ENCODE data around the gene MED15. TPM values are rescaled to one million over a fixed set of nuclear protein-coding genes. Genes with fewer than 3 reads are reported as not detected.
"Not testable (repeated sequence)": the region's sequence is repeated elsewhere in the genome, so short reads cannot be mapped to it uniquely, and the experiment has no call there.

The MED15 gene
- total RNA-seq, 6 donors from 2014 or later: 64.2 to 170 (median 123) TPM

GRCh38 chr22:20536590-20537324 is 29.3 kb downstream of the MED15 start:
- TF ChIP-seq POLR2AphosphoS5 (IDR thresholded peaks at IDR 0.05): no peak
- no peak for TF ChIP-seq POLR2A (IDR thresholded peaks at IDR 0.05)
- TF ChIP-seq, protein P1, sequence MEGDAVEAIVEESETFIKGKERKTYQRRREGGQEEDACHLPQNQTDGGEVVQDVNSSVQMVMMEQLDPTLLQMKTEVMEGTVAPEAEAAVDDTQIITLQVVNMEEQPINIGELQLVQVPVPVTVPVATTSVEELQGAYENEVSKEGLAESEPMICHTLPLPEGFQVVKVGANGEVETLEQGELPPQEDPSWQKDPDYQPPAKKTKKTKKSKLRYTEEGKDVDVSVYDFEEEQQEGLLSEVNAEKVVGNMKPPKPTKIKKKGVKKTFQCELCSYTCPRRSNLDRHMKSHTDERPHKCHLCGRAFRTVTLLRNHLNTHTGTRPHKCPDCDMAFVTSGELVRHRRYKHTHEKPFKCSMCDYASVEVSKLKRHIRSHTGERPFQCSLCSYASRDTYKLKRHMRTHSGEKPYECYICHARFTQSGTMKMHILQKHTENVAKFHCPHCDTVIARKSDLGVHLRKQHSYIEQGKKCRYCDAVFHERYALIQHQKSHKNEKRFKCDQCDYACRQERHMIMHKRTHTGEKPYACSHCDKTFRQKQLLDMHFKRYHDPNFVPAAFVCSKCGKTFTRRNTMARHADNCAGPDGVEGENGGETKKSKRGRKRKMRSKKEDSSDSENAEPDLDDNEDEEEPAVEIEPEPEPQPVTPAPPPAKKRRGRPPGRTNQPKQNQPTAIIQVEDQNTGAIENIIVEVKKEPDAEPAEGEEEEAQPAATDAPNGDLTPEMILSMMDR (IDR thresholded peaks at IDR 0.05): no peak
- no peak for TF ChIP-seq EP300 (IDR thresholded peaks at IDR 0.05)
- WGBS, 2 donors: 83 to 85% methylated on average over 11 to 12 of the region's 12 CpGs
- Histone ChIP-seq H3K27ac (no peak overlapping the region), H3K27me3 (no peaks in the 10 kb centered on the region), H3K9me3 (no peaks in the 10 kb centered on the region), H3K4me3 (no peak overlapping the region), H3K36me3 (peaks cover 7 to 45% (median 22%) of the 10 kb centered on the region in 4 donors), H3K4me1 (peaks cover 21 to 37% (median 26%) of the 10 kb centered on the region in 4 donors)
- DNase-seq (no peak), ATAC-seq (ENCODE audit: low FRiP score in 2 of 2) (no peak)

DNA sequence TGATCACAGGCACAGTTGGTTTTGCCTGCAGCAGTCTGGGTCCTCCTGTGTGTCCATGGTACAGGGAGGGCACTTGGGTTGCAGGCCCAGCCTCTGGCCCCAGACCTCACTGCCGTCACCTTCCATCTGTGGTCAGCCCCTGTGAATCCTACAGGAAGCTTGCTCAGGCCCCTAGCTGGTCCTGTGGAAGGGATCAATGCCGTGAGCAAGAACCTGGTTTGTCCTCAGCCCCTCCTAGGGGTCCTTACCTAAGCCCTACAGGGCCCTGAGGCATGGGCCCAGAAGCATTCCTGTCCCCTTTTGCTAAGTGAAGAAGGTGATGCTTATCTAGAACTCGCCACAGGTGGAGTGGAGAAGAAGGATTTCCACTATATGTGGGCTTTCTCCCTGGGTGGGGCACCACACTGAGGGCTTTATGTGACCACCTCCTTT is 29.9 kb downstream of the MED15 start:
- Histone ChIP-seq H3K4me1 (peaks cover 16 to 31% (median 20%) of the 10 kb centered on the region in 4 donors), H3K9me3 (no peaks in the 10 kb centered on the region), H3K27me3 (no peaks in the 10 kb centered on the region), H3K36me3 (peaks cover 7 to 51% (median 22%) of the 10 kb centered on the region in 4 donors), H3K4me3 (no peak overlapping the region), H3K27ac (no peak overlapping the region)
- DNase-seq (no peak), ATAC-seq (ENCODE audit: low FRiP score in 2 of 2) (no peak)
- TF ChIP-seq EP300 (IDR thresholded peaks at IDR 0.05): no peak
- no peak for TF ChIP-seq POLR2AphosphoS5 (IDR thresholded peaks at IDR 0.05)
- TF ChIP-seq POLR2A (IDR thresholded peaks at IDR 0.05): no peak
- TF ChIP-seq, protein P1 (IDR thresholded peaks at IDR 0.05): no peak
- WGBS, 2 donors: 96 to 100% methylated on average over 1 to 3 of the region's 3 CpGs

DNA sequence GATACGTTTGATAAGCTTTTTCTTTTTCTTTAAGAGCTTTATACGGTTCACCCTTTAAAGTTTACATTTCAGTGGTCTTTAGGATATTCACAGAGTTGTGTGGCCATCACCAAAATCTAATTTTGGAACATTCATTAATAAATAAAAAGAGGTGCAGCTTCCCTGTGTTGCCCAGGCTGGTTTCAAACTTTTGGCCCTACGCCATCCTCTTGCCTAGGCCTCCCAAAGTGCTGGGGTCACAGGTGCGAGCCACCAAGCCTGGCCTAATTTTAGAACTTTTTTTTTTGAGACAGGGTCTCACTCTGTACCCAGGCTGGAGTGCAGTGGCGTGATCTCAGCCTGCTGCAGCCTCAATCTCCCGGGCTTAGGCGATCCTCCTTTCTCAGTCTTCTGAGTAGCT is 30.6 kb downstream of the MED15 start:
- no peaks in the 10 kb centered on the region for H3K27me3 ChIP-seq
- H3K36me3 ChIP-seq: peaks cover 7 to 54% (median 22%) of the 10 kb centered on the region in 4 donors
- DNase-seq: no peak
- no peak for TF ChIP-seq POLR2A (IDR thresholded peaks at IDR 0.05)
- TF ChIP-seq, protein P1 (IDR thresholded peaks at IDR 0.05): no peak
- no peak for TF ChIP-seq EP300 (IDR thresholded peaks at IDR 0.05)
- H3K4me1 ChIP-seq: peaks cover 9 to 25% (median 14%) of the 10 kb centered on the region in 4 donors
- H3K9me3 ChIP-seq: no peaks in the 10 kb centered on the region
- 93 to 95% methylated on average over 7 of the region's 7 CpGs for WGBS, 2 donors
- H3K27ac ChIP-seq: no peak overlapping the region
- no peak for ATAC-seq (ENCODE audit: low FRiP score in 2 of 2)
- no peak overlapping the region for H3K4me3 ChIP-seq

- not testable (repeated sequence) for H3K9me3 ChIP-seq; H3K4me3 ChIP-seq; DNase-seq; ATAC-seq (ENCODE audit: low FRiP score in 2 of 2); H3K27me3 ChIP-seq; H3K27ac ChIP-seq
- 99% methylated on average over 8 of the region's 8 CpGs for WGBS, 2 donors
- Histone ChIP-seq H3K36me3 (peaks cover 7 to 55% (median 22%) of the 10 kb centered on the region in 4 donors), H3K4me1 (peaks cover 2 to 17% (median 8%) of the 10 kb centered on the region in 4 donors)
Observed at GRCh38 chr22:20538875-20539274, 31.5 kb downstream of the MED15 start.

- H3K4me3 ChIP-seq: no peak overlapping the region
- no peak overlapping the region for H3K27ac ChIP-seq
- no peaks in the 10 kb centered on the region for H3K27me3 ChIP-seq
- no peak for DNase-seq
- H3K36me3 ChIP-seq: peaks cover 7 to 63% (median 25%) of the 10 kb centered on the region in 4 donors
- 94 to 96% methylated on average over 3 of the region's 3 CpGs for WGBS, 2 donors
- ATAC-seq (ENCODE audit: low FRiP score in 2 of 2): no peak
- H3K9me3 ChIP-seq: no peaks in the 10 kb centered on the region
- TF ChIP-seq POLR2A (IDR thresholded peaks at IDR 0.05): no peak
- TF ChIP-seq EP300 (IDR thresholded peaks at IDR 0.05): no peak
- peaks cover 0 to 17% (median 5%) of the 10 kb centered on the region in 4 donors for H3K4me1 ChIP-seq
Observed at GRCh38 chr22:20542055-20542454, 34.6 kb downstream of the MED15 start.

- Histone ChIP-seq H3K4me1 (peaks cover 0 to 16% (median 5%) of the 10 kb centered on the region in 4 donors), H3K36me3 (peaks cover under 1 to 56% (median 18%) of the 10 kb centered on the region in 4 donors), H3K4me3 (no peak overlapping the region), H3K27ac (no peak overlapping the region), H3K9me3 (no peaks in the 10 kb centered on the region), H3K27me3 (no peaks in the 10 kb centered on the region)
- DNase-seq (no peak), ATAC-seq (ENCODE audit: low FRiP score in 2 of 2) (no peak)
- TF ChIP-seq POLR2AphosphoS5 (IDR thresholded peaks at IDR 0.05): no peak
- TF ChIP-seq EP300 (IDR thresholded peaks at IDR 0.05): no peak
- TF ChIP-seq, protein P1 (IDR thresholded peaks at IDR 0.05): no peak
- TF ChIP-seq POLR2A (IDR thresholded peaks at IDR 0.05): no peak
Observed at GRCh38 chr22:20542736-20543135, 35.3 kb downstream of the MED15 start.

- H3K27ac ChIP-seq; H3K9me3 ChIP-seq; H3K27me3 ChIP-seq; DNase-seq; H3K4me3 ChIP-seq; ATAC-seq (ENCODE audit: low FRiP score in 2 of 2): not testable (repeated sequence)
- Histone ChIP-seq H3K36me3 (peaks cover 0 to 34% (median 6%) of the 10 kb centered on the region in 4 donors), H3K4me1 (peaks cover 17 to 30% (median 25%) of the 10 kb centered on the region in 4 donors)
- 83 to 95% methylated on average over 3 of the region's 3 CpGs for WGBS, 2 donors
Observed at GRCh38 chr22:20545318-20545634, 37.9 kb downstream of the MED15 start.
